Transverse colon (tissue), 4 donors: ENCODE results near the gene PTPRJ. TPM values are rescaled to one million over a fixed set of nuclear protein-coding genes. Genes with fewer than 3 reads are reported as not detected.
A peak's percentile ranks its signal among the peaks of the same experiment; 100 is the strongest.

Source experiments
- DNase-seq: peaks from one replicate; pipeline ENCODE4 v3.0.0-alpha.2; 2019
- H3K27ac ChIP-seq, 4 donors: fragments of 200-600 bp; sonication (generic); 2 replicates each; pipeline ENCODE4 v1.5.1; 2016 to 2018; ENCODE audit warnings: inconsistent platforms in 4 of 4
- H3K27me3 ChIP-seq: fragments of 200-600 bp; sonication (generic); 2 replicates; pipeline ENCODE4 v1.5.1; 2017; ENCODE audit warnings: inconsistent platforms
- H3K36me3 ChIP-seq, 4 donors: fragments of 200-600 bp; sonication (generic); 2 replicates each; pipeline ENCODE4 v1.5.1; 2017 to 2019; ENCODE audit warnings: inconsistent platforms in 4 of 4
- H3K4me1 ChIP-seq, 4 donors: fragments of 200-600 bp; sonication (generic); 2 replicates each; pipeline ENCODE4 v1.5.1; 2017 to 2020; ENCODE audit warnings: inconsistent platforms in 4 of 4
- H3K4me3 ChIP-seq, 4 donors: fragments of 200-600 bp; sonication (generic); 1 replicate in 1 of 4; 2 replicates in 3 of 4; pipeline versions ENCODE4 v1.5.1 to v1.6.1; 2017 to 2019; ENCODE audit warnings: inconsistent platforms in 4 of 4
- H3K9me3 ChIP-seq, 2 donors: fragments of 200-600 bp; sonication (generic); 2 replicates each; pipeline ENCODE4 v1.5.1; 2017 to 2019; ENCODE audit warnings: inconsistent platforms in 2 of 2
- EP300 ChIP-seq: sonication (generic); formaldehyde crosslinking; IDR thresholded peaks from one replicate; pipeline ENCODE4 v1.6.1; 2017; ENCODE audit warnings: antibody characterized with exemption, low read depth
- POLR2A ChIP-seq: fragments of 450-650 bp; IDR thresholded peaks from one replicate; pipeline ENCODE4 v1.6.1; 2016; ENCODE audit warnings: antibody characterized with exemption, mild to moderate bottlenecking, moderate library complexity
- POLR2AphosphoS5 ChIP-seq, 3 donors: sonication (generic); formaldehyde crosslinking; IDR thresholded peaks; one replicate each; pipeline ENCODE4 v1.6.1; 2016; ENCODE audit warnings: antibody characterized with exemption in 3 of 3
- WGBS, 2 donors: methylation state at CpG; one replicate each; pipeline ENCODE4 v1.1.5; 2018; ENCODE audit warnings: low coverage in 1 of 2; 5-methylcytosine and 5-hydroxymethylcytosine counted together
- in situ Hi-C, 4 donors: fragments of 200-750 bp; cut with MboI; loops; one replicate each; pipeline versions ENCODE4 v1.15.0 to v1.15.1; 2017; ENCODE audit warnings: low sequenced_read_pairs in 3 of 4, low pct_ligation_motif_present in 1 of 4, low pct_unique_long_range_greater_than_20kb in 1 of 4
- intact Hi-C: fragments of 100-400 bp; cut with DNase I; formaldehyde crosslinking; loops from one replicate; pipeline ENCODE4 v1.15.1; 2023; ENCODE audit warnings: low total_unique reads
- total RNA-seq, 4 donors: library from RNA; depleted of rRNA; stranded (reverse); fragments of >200 nt; gene quantifications; one replicate each; pipeline ENCODE4 v1.1.0, GENCODE V29; 2016
- TF ChIP-seq, protein P1 (sequence below), 5 experiments: fragments of 200-600 bp in 3 of 5; fragments of 450-650 bp in 2 of 5; sonication (generic) in 3 of 5; IDR thresholded peaks; 1 replicate in 2 of 5; 2 replicates in 3 of 5; pipeline ENCODE4 v1.5.1; 2016 to 2017; ENCODE audit warnings: antibody characterized with exemption in 5 of 5, inconsistent platforms in 3 of 5, mild to moderate bottlenecking in 2 of 5, moderate library complexity in 1 of 5

Gene PTPRJ
- total RNA-seq, 4 donors from 2014 or later: 25.3 to 40.8 (median 31.7) TPM

DNA sequence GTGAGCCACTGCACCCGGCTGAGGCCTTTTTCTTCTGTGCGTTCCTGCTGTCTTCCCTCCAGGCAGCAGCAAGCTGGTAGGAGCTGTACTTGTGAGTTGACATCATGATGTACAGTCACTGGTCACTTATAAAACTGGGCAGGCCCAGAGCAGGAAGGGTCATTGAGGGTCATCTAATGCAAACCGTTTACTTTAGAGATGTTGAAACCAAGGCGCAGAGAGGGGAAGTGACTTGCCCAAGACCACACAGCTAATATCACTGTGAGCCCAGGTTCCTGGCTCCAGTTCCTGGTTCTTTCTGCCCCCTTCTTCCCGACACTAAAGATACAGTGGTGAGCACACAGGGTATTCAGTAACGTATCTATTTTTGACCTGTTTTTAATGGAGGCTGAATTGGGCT is 27.3 kb downstream of the PTPRJ start:
- WGBS, 2 donors: 88% methylated on average over 6 of the region's 6 CpGs; no CpG with 5 or more reads in 1 of the 2 donors
- intact Hi-C loops (no loop called here), in situ Hi-C loops (no loop called here)
- Histone ChIP-seq H3K27ac (peak overlapping the region in 2 of 4 donors; percentile 23 to 46), H3K4me1 (peaks cover 7 to 40% (median 13%) of the 10 kb centered on the region in 4 donors), H3K9me3 (no peaks in the 10 kb centered on the region), H3K36me3 (no peaks in the 10 kb centered on the region), H3K4me3 (no peak overlapping the region), H3K27me3 (no peaks in the 10 kb centered on the region)
- no peak for DNase-seq
- no peak for TF ChIP-seq POLR2AphosphoS5 (IDR thresholded peaks at IDR 0.05)
- TF ChIP-seq EP300: no peak
- no peak for TF ChIP-seq POLR2A
- TF ChIP-seq, protein P1, sequence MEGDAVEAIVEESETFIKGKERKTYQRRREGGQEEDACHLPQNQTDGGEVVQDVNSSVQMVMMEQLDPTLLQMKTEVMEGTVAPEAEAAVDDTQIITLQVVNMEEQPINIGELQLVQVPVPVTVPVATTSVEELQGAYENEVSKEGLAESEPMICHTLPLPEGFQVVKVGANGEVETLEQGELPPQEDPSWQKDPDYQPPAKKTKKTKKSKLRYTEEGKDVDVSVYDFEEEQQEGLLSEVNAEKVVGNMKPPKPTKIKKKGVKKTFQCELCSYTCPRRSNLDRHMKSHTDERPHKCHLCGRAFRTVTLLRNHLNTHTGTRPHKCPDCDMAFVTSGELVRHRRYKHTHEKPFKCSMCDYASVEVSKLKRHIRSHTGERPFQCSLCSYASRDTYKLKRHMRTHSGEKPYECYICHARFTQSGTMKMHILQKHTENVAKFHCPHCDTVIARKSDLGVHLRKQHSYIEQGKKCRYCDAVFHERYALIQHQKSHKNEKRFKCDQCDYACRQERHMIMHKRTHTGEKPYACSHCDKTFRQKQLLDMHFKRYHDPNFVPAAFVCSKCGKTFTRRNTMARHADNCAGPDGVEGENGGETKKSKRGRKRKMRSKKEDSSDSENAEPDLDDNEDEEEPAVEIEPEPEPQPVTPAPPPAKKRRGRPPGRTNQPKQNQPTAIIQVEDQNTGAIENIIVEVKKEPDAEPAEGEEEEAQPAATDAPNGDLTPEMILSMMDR (IDR thresholded peaks at IDR 0.05): no peak

DNA sequence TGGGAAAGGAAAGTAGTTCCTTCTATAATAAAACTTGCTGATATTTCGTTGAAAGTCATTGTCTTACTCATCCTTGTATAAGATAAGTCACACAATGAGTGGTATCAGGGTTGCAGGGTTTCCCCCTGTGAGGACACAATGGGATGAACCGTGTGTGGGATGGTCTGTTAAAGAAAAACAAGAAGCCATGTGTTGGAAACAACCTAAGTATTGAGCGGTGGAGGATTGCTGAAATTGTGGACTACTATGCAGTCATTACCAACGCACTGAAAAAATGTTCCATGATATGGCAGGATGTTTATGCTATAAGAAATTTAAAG is 28.6 kb downstream of the PTPRJ start:
- Histone ChIP-seq H3K4me1 (peaks cover 7 to 42% (median 18%) of the 10 kb centered on the region in 4 donors), H3K36me3 (no peaks in the 10 kb centered on the region), H3K27me3 (no peaks in the 10 kb centered on the region), H3K27ac (no peak overlapping the region), H3K9me3 (no peaks in the 10 kb centered on the region), H3K4me3 (no peak overlapping the region)
- intact Hi-C loops (no loop called here), in situ Hi-C loops (no loop called here)
- WGBS, 2 donors: 73 to 75% methylated on average over 4 of the region's 4 CpGs
- TF ChIP-seq, protein P1 (IDR thresholded peaks at IDR 0.05): no peak
- no peak for TF ChIP-seq POLR2AphosphoS5 (IDR thresholded peaks at IDR 0.05)
- DNase-seq: no peak

DNA sequence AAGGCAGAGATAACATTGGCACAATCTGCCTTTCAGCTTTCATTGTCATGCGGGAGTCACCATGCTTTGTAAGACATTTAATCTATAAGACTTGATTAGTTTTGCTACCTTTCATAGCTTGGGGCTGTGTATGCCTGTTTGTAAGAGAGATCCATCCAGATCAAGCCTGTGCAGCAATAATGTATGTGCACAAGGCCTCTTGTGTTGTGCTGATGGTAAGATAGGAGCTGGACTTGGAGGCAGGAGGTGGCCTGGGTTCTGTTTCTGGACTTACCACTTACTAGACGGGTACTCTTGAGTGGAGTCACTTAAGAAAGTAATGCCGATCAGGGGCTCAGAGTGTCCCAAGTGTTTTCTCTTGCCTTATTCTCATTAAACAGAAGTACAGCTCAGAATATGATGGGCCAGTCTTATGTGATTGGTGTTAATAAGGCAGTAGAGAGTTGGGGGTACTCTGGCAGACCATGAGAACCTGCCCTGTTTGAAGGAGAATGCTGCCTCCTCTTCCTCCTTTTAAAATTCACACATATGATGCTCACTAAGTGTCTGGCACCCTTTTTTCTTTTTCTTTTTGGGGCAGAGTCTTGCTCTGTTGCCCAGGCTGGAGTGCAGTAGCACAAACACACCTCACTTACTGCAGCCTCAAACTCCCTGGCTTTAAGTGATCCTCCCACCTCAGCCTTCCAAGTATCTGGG is 30.9 kb downstream of the PTPRJ start:
- 88 to 92% methylated on average over 2 to 3 of the region's 3 CpGs for WGBS, 2 donors
- in situ Hi-C loops: no loop called here
- TF ChIP-seq, protein P1 (IDR thresholded peaks at IDR 0.05): no peak
- TF ChIP-seq EP300 (no peak), POLR2A (no peak), POLR2AphosphoS5 (IDR thresholded peaks at IDR 0.05) (no peak)
- Histone ChIP-seq H3K36me3 (no peaks in the 10 kb centered on the region), H3K27me3 (no peaks in the 10 kb centered on the region), H3K4me1 (peaks cover 0 to 26% (median 9%) of the 10 kb centered on the region in 4 donors), H3K9me3 (no peaks in the 10 kb centered on the region), H3K27ac (peak overlapping the region in 3 of 4 donors; percentile 9 to 36 (median 10)), H3K4me3 (no peak overlapping the region)
- no peak for DNase-seq
- intact Hi-C loops: no loop called here

DNA sequence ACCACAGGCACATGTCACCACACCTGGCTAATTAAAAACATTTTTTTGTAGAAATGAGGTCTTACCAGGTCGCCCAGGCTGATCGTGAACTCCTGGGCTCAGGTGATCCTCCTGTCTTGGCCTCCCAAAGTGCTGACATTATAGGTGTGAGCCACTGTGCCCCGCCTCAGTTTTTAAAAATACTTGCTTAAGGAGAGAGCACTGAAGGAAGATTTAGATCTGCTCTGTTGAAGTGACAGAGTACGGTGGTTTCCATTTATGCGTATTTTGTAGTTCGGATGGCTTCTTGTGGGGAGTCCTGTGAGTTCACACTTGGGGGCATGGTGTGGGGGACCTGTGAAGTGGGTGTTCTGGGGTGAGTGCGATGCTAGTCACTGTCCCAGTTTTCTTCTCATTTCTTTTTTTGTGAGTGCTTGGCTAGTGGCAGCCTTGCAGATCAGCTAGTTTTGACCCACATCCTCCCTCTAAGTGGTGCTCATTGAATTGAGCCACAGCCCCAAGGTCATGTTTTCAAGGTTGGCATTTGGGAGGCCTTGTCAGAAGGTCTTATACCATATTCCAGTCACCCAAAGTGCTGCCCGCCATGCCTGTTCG is 31.5 kb downstream of the PTPRJ start:
- in situ Hi-C loops: no loop called here
- no peaks in the 10 kb centered on the region for H3K9me3 ChIP-seq
- 92 to 93% methylated on average over 6 to 9 of the region's 9 CpGs for WGBS, 2 donors
- no peaks in the 10 kb centered on the region for H3K36me3 ChIP-seq
- no peak overlapping the region for H3K4me3 ChIP-seq
- TF ChIP-seq POLR2A (no peak), POLR2AphosphoS5 (IDR thresholded peaks at IDR 0.05) (no peak), EP300 (no peak)
- TF ChIP-seq, protein P1 (IDR thresholded peaks at IDR 0.05): no peak
- intact Hi-C loops: no loop called here
- H3K27me3 ChIP-seq: no peaks in the 10 kb centered on the region
- H3K27ac ChIP-seq: peak overlapping the region in 3 of 4 donors; percentile 9 to 45 (median 10)
- DNase-seq: no peak
- peaks cover 0 to 21% (median 7%) of the 10 kb centered on the region in 4 donors for H3K4me1 ChIP-seq
